ENCODE measurements around the gene ASAP2.

GRCh38 chr2:9420495-9420894 lies 213.9 kb downstream of the ASAP2 start:
- TF ChIP-seq CTCF (IDR thresholded peaks at IDR 0.05; ENCODE audit: borderline replicate concordance, extremely low read depth, low read length, poor library complexity, severe bottlenecking) (no peak), EZH2 (IDR thresholded peaks at IDR 0.05; ENCODE audit: borderline replicate concordance, low read depth, low read length, severe bottlenecking) (no peak)
